ENCODE results near the gene TRPC4AP. TPM values are rescaled to one million over a fixed set of nuclear protein-coding genes. Genes with fewer than 3 reads are reported as not detected.

The TRPC4AP gene
- total RNA-seq, 4 donors from 2014 or later, result 48.4 to 87.3 (median 57.8) TPM

DNA sequence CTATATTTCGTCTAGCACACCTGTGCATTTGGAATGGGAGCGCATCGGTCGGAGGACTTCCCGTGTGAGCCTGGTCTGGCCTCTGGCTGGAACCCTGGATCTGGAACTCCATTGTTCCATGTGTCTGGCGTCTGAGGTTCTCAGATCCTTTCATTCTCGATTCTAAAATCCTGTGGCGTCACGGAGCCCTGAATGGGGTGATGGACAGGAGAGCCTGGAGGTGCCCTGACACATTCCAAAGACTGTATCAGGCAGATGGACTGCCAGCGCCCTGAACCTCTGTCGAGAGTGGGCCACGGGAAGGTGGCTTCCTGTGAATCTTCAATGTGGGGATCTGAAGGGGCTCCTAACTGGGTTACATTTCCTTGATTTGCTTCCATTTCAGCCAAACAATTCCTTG is 116.3 kb downstream of the TRPC4AP start:
- Histone ChIP-seq H3K4me3 (no peak overlapping the region), H3K4me1 (no peaks in the 10 kb centered on the region), H3K27ac (no peak overlapping the region), H3K36me3 (no peaks in the 10 kb centered on the region), H3K9me3 (no peaks in the 10 kb centered on the region), H3K27me3 (no peaks in the 10 kb centered on the region)
- TF ChIP-seq POLR2AphosphoS5 (IDR thresholded peaks at IDR 0.05), result no peak
- TF ChIP-seq, protein P1, sequence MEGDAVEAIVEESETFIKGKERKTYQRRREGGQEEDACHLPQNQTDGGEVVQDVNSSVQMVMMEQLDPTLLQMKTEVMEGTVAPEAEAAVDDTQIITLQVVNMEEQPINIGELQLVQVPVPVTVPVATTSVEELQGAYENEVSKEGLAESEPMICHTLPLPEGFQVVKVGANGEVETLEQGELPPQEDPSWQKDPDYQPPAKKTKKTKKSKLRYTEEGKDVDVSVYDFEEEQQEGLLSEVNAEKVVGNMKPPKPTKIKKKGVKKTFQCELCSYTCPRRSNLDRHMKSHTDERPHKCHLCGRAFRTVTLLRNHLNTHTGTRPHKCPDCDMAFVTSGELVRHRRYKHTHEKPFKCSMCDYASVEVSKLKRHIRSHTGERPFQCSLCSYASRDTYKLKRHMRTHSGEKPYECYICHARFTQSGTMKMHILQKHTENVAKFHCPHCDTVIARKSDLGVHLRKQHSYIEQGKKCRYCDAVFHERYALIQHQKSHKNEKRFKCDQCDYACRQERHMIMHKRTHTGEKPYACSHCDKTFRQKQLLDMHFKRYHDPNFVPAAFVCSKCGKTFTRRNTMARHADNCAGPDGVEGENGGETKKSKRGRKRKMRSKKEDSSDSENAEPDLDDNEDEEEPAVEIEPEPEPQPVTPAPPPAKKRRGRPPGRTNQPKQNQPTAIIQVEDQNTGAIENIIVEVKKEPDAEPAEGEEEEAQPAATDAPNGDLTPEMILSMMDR (IDR thresholded peaks at IDR 0.05), result no peak
- TF ChIP-seq POLR2A (IDR thresholded peaks at IDR 0.05), result no peak
- TF ChIP-seq EP300 (IDR thresholded peaks at IDR 0.05), result no peak
- 79% methylated on average over 12 of the region's 12 CpGs for WGBS
- no peak for DNase-seq (ENCODE audit: low spot score in 2 of 2)

- Histone ChIP-seq H3K27me3 (no peaks in the 10 kb centered on the region), H3K36me3 (no peaks in the 10 kb centered on the region), H3K4me1 (no peaks in the 10 kb centered on the region), H3K27ac (no peak overlapping the region), H3K4me3 (no peak overlapping the region), H3K9me3 (no peaks in the 10 kb centered on the region)
- TF ChIP-seq POLR2A (IDR thresholded peaks at IDR 0.05), result no peak
- TF ChIP-seq, protein P1 (IDR thresholded peaks at IDR 0.05), result no peak
- no peak for TF ChIP-seq POLR2AphosphoS5 (IDR thresholded peaks at IDR 0.05)
- no peak for TF ChIP-seq EP300 (IDR thresholded peaks at IDR 0.05)
- WGBS, result 87% methylated on average over 4 of the region's 4 CpGs
- no peak for DNase-seq (ENCODE audit: low spot score in 2 of 2)
Measured at GRCh38 chr20:34974246-34974645, 118.4 kb downstream of the TRPC4AP start.

DNA sequence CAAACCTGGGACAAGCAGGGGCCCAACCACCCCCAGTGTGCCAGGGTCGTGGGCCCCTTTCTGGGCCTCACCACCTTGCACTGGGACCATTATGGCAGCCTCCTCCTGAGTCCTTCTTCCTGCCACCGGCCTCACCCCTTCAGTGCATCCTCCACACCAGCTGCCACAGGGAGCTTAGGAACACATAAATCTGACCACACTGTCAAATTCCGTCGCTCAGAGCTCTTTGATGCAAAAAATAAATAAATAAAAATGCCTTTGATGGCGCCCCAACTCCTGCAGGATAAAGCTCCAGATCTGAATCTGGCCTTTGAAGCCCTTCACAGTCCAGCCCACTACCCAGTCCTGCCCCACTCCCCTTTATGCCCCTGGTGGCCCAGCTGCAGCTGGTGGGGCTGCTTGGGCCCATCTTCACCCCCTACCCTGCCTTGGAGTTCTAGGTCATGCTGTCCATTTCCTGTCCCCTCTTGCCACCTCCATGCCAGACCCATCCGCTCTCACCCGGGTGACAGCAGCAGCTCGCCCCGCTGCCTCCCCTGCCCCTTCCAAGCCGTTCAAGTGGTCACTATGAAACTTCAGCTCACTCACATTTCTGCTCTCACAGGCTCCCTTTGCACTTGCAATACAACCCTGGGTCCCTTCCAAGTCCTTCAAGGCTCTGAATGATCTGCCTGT is 120.9 kb downstream of the TRPC4AP start:
- no peaks in the 10 kb centered on the region for H3K27me3 ChIP-seq
- H3K36me3 ChIP-seq, result no peaks in the 10 kb centered on the region
- no peaks in the 10 kb centered on the region for H3K9me3 ChIP-seq
- WGBS, result 81% methylated on average over 10 of the region's 10 CpGs
- H3K27ac ChIP-seq, result no peak overlapping the region
- TF ChIP-seq, protein P1 (IDR thresholded peaks at IDR 0.05), result no peak
- no peak for DNase-seq (ENCODE audit: low spot score in 2 of 2)
- H3K4me1 ChIP-seq, result no peaks in the 10 kb centered on the region
- H3K4me3 ChIP-seq, result no peak overlapping the region

- Histone ChIP-seq H3K4me3 (no peak overlapping the region), H3K4me1 (no peaks in the 10 kb centered on the region), H3K9me3 (no peaks in the 10 kb centered on the region), H3K27ac (no peak overlapping the region), H3K27me3 (no peaks in the 10 kb centered on the region), H3K36me3 (no peaks in the 10 kb centered on the region)
- 92% methylated on average over 8 of the region's 9 CpGs for WGBS
- DNase-seq (ENCODE audit: low spot score in 2 of 2), result no peak
- TF ChIP-seq POLR2AphosphoS5 (IDR thresholded peaks at IDR 0.05) (no peak), POLR2A (IDR thresholded peaks at IDR 0.05) (no peak)
- TF ChIP-seq, protein P1 (IDR thresholded peaks at IDR 0.05), result no peak
Measured at GRCh38 chr20:34970846-34971560, 121.6 kb downstream of the TRPC4AP start.

GRCh38 chr20:34970193-34970840 is 122.3 kb downstream of the TRPC4AP start:
- H3K27me3 ChIP-seq, result no peaks in the 10 kb centered on the region
- 90% methylated on average over 7 of the region's 7 CpGs for WGBS
- H3K27ac ChIP-seq, result no peak overlapping the region
- TF ChIP-seq, protein P1 (IDR thresholded peaks at IDR 0.05), result no peak
- no peak for TF ChIP-seq POLR2AphosphoS5 (IDR thresholded peaks at IDR 0.05)
- no peak for TF ChIP-seq EP300 (IDR thresholded peaks at IDR 0.05)
- TF ChIP-seq POLR2A (IDR thresholded peaks at IDR 0.05), result no peak
- H3K36me3 ChIP-seq, result no peaks in the 10 kb centered on the region
- no peaks in the 10 kb centered on the region for H3K9me3 ChIP-seq
- H3K4me1 ChIP-seq, result no peaks in the 10 kb centered on the region
- H3K4me3 ChIP-seq, result no peak overlapping the region
- no peak for DNase-seq (ENCODE audit: low spot score in 2 of 2)

Measured in suprapubic skin (tissue), 4 donors.